Testis (tissue), 2 donors: ENCODE measurements around the gene LRRC4C.

Experiments
- CTCF ChIP-seq, 3 experiments: fragments of 450-650 bp in 2 of 3; fragments of 200-600 bp in 1 of 3; sonication (generic) in 1 of 3; IDR thresholded peaks; one replicate each; pipeline ENCODE4 v1.5.1; 2016 to 2019; ENCODE audit warnings: antibody characterized with exemption in 3 of 3, mild to moderate bottlenecking in 2 of 3, moderate library complexity in 1 of 3
- POLR2A ChIP-seq: fragments of 450-650 bp; IDR thresholded peaks from one replicate; pipeline ENCODE4 v1.6.1; 2017; ENCODE audit warnings: antibody characterized with exemption, mild to moderate bottlenecking, moderate library complexity

- TF ChIP-seq CTCF (IDR thresholded peaks at IDR 0.05) (no peak), POLR2A (no peak)
Observed at GRCh38 chr11:41458641-41459040, 811 bp downstream of the LRRC4C start.
